GM18951 (cell line): ENCODE results near the gene STXBP1.
A peak's percentile ranks its signal among the peaks of the same experiment; 100 is the strongest.

Experiments
- POLR2A ChIP-seq: IDR thresholded peaks from 4 replicates; pipeline ENCODE4 v1.6.1; 2011; ENCODE audit warnings: mild to moderate bottlenecking; ENCODE audit not compliant: insufficient read length, insufficient read depth; ENCODE audit errors: extremely low read depth
- in situ Hi-C: fragments of 300-500 bp; cut with MboI; formaldehyde crosslinking; loops from one replicate; pipeline ENCODE4 v1.12.0; 2022; ENCODE audit warnings: low sequenced_read_pairs, mixed read lengths, inconsistent platforms; ENCODE audit not compliant: unreplicated experiment

STXBP1 gene

GRCh38 chr9:127686461-127687393 is 74.7 kb downstream of the STXBP1 start:
- no peak for TF ChIP-seq POLR2A
- in situ Hi-C loops: no loop called here

GRCh38 chr9:127689329-127690000 is 77.4 kb downstream of the STXBP1 start:
- TF ChIP-seq POLR2A: no peak
- in situ Hi-C loops: no loop called here

GRCh38 chr9:127690735-127691134 is 78.7 kb downstream of the STXBP1 start:
- in situ Hi-C loops: no loop called here

GRCh38 chr9:127692071-127692470 is 80.0 kb downstream of the STXBP1 start:
- in situ Hi-C loops: no loop called here
- no peak for TF ChIP-seq POLR2A

More at GRCh38 chr9:127690735-127691134, 78.7 kb downstream of the STXBP1 start:
- no peak for TF ChIP-seq POLR2A

GRCh38 chr9:127693143-127693542 is 81.1 kb downstream of the STXBP1 start:
- in situ Hi-C loops: no loop called here
- TF ChIP-seq POLR2A: no peak

GRCh38 chr9:127693697-127694096 is 81.6 kb downstream of the STXBP1 start:
- no peak for TF ChIP-seq POLR2A
- in situ Hi-C loops: no loop called here

- no peak for TF ChIP-seq POLR2A
- in situ Hi-C loops: no loop called here
Measured at GRCh38 chr9:127694890-127695720, 83.0 kb downstream of the STXBP1 start.

GRCh38 chr9:127697575-127697974 is 85.5 kb downstream of the STXBP1 start:
- in situ Hi-C loops: no loop called here
- TF ChIP-seq POLR2A: no peak

- in situ Hi-C loops: no loop called here
- TF ChIP-seq POLR2A: no peak
Measured at GRCh38 chr9:127698386-127698785, 86.3 kb downstream of the STXBP1 start.

- TF ChIP-seq POLR2A: peak; percentile 33
- in situ Hi-C loops: no loop called here
Measured at GRCh38 chr9:127698985-127699670, 87.1 kb downstream of the STXBP1 start.

- no peak for TF ChIP-seq POLR2A
Measured at GRCh38 chr9:127700140-127700539, 88.1 kb downstream of the STXBP1 start.

GRCh38 chr9:127700594-127701255 is 88.6 kb downstream of the STXBP1 start:
- no peak for TF ChIP-seq POLR2A
- in situ Hi-C loops: no loop called here

More at GRCh38 chr9:127700140-127700539, 88.1 kb downstream of the STXBP1 start:
- in situ Hi-C loops: no loop called here
